BLaER1 (cell line): Measurements from ENCODE around the gene BMAL1.

Experiments
- H3K27ac ChIP-seq: shearing (Covaris generic); formaldehyde crosslinking; 2 replicates; pipeline ENCODE4 v1.8.1; 2022
- H3K27me3 ChIP-seq: shearing (Covaris generic); formaldehyde crosslinking; 2 replicates; pipeline ENCODE4 v1.8.1; 2022
- H3K36me3 ChIP-seq: shearing (Covaris generic); formaldehyde crosslinking; 2 replicates; pipeline ENCODE4 v1.8.1; 2022
- H3K4me1 ChIP-seq: shearing (Covaris generic); formaldehyde crosslinking; 2 replicates; pipeline ENCODE4 v1.8.1; 2022
- H3K4me2 ChIP-seq: shearing (Covaris generic); formaldehyde crosslinking; 2 replicates; pipeline ENCODE4 v1.8.1; 2022
- H3K4me3 ChIP-seq: shearing (Covaris generic); formaldehyde crosslinking; 2 replicates; pipeline ENCODE4 v1.8.1; 2022
- H3K9ac ChIP-seq: shearing (Covaris generic); formaldehyde crosslinking; 2 replicates; pipeline ENCODE4 v1.8.1; 2022
- H3K9me3 ChIP-seq: shearing (Covaris generic); formaldehyde crosslinking; 2 replicates; pipeline ENCODE4 v1.8.1; 2022
- H4K20me1 ChIP-seq: shearing (Covaris generic); formaldehyde crosslinking; 2 replicates; pipeline ENCODE4 v1.8.1; 2022
- Cebpa-rat ChIP-seq: shearing (Covaris generic); IDR thresholded peaks from 2 replicates; pipeline ENCODE4 v1.8.1; 2022

The BMAL1 gene

DNA sequence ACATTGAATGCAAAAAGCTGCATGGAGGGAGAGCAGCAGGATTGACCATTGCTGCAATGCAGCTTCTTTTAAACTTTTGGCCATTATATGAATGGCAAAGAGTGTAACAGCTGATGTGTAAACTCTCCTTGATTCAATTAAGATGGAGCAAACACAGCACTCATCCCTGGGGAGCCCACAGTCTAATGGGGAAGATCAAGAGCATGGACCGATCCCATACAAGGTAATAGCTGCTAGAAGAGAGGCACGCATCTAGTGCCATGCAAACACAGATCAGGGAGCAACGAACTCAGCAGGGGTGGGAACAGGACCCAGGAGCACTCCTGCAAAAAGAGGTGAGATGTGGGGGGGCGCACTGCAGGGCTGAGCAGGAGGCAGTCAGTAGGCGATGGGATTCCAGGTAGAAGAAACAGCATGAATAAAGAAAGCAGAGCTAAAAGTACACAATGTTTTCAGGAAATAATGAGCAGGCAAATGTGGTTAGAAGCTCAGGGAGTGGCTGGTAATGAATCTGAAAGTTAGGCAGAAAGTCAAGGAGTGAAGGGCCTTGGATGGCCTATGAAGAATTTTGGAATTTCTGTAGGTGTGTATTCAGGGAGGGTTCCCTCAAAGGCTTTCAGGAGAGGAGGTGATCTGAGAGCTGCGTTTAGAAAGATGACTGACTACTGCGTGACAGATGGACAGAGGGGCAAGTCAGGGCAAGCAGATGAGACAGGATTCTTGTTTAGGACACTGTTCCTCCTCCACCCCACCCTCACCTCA is 17.2 kb upstream of the BMAL1 start:
- Histone ChIP-seq H3K4me1 (no peaks in the 10 kb centered on the region), H3K27ac (no peak overlapping the region), H3K9ac (no peak overlapping the region), H3K4me2 (no peak overlapping the region), H3K9me3 (no peaks in the 10 kb centered on the region), H3K27me3 (no peaks in the 10 kb centered on the region), H4K20me1 (no peaks in the 10 kb centered on the region), H3K36me3 (no peaks in the 10 kb centered on the region), H3K4me3 (no peak overlapping the region)
- no peak for TF ChIP-seq Cebpa-rat

DNA sequence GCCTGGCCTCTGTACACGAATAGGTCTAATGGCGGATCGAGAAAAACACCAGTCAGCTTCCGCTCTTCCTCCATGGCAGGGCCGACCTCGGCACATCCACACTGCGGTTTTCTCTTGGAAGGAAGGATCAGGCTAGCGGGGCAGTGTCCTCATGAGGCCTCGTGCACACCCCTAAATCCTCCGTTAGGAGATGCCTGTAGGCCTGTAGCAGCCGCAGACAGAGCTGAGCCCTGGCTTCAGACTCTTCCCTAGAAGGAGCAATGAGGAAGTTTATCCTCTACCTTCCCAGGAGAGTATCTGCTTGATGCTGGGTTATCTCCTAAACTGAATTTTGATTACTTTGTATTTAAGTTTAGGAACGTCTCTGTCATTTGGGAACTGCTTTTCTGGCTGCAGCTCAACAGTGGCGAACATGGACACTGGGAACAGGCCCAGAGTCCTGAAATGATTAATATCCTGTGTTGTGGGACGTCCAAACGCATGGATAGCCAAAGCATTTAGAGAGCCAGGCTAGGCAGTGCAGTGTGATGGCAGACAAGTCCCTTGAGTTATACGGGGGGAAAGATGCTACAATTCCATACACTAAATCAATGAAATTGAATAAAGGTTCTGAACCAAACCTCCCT is 16.5 kb upstream of the BMAL1 start:
- H3K9me3 ChIP-seq = no peaks in the 10 kb centered on the region
- no peak for TF ChIP-seq Cebpa-rat
- H3K4me3 ChIP-seq = no peak overlapping the region
- no peaks in the 10 kb centered on the region for H3K36me3 ChIP-seq
- H3K4me2 ChIP-seq = no peak overlapping the region
- H4K20me1 ChIP-seq = no peaks in the 10 kb centered on the region
- H3K27me3 ChIP-seq = no peaks in the 10 kb centered on the region
- no peaks in the 10 kb centered on the region for H3K4me1 ChIP-seq
- H3K27ac ChIP-seq = no peak overlapping the region
- no peak overlapping the region for H3K9ac ChIP-seq

DNA sequence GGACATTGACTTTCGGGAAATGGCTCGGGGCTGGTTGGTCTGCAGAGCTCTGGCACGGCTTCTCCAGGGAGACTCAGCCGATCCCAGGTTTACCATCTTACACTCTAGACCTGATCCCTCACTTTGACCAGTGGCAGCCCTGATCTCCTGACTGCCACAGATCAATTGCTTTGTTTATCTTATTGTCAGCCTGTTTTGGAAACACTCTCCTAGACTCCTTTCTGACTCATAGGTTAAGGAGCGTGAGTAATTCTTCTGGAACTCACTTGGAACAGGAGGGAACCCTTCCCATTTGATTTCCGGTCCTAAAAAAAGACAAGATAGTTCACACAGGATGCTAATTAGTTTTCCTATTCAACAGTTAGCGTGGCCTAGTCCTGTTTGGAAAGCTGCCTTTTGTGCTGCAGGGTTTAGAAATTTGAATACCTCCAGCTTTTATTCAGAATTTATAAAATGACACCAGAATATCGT is 16.0 kb upstream of the BMAL1 start:
- Histone ChIP-seq H3K9me3 (no peaks in the 10 kb centered on the region), H3K27ac (no peak overlapping the region), H3K27me3 (no peaks in the 10 kb centered on the region), H3K4me1 (no peaks in the 10 kb centered on the region), H3K9ac (no peak overlapping the region), H3K4me3 (no peak overlapping the region), H3K36me3 (no peaks in the 10 kb centered on the region), H4K20me1 (no peaks in the 10 kb centered on the region), H3K4me2 (no peak overlapping the region)
- TF ChIP-seq Cebpa-rat = no peak

DNA sequence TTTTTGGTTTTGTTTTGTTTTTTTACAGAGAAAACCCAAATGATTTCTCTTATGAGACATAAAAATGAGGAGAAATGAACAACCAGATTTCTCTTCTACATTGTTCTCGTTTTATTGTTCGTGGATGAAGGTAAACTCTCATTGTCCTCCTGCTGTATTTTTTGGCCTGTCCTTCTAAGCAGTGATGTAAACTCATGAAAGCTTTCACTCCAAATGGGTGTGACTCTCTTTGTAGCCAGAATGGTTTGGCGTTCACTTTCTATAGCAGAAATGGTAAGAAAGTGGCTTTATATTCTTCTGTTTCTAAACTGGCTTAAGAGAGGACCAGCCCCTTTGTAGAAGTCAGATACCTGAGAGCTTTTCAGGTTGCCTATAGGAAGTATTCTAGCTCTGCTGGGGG is 15.5 kb upstream of the BMAL1 start:
- Histone ChIP-seq H3K4me1 (no peaks in the 10 kb centered on the region), H3K27me3 (no peaks in the 10 kb centered on the region), H3K4me3 (no peak overlapping the region), H3K9me3 (no peaks in the 10 kb centered on the region), H3K27ac (no peak overlapping the region), H3K4me2 (no peak overlapping the region), H3K9ac (no peak overlapping the region), H3K36me3 (no peaks in the 10 kb centered on the region), H4K20me1 (no peaks in the 10 kb centered on the region)
- TF ChIP-seq Cebpa-rat = no peak

DNA sequence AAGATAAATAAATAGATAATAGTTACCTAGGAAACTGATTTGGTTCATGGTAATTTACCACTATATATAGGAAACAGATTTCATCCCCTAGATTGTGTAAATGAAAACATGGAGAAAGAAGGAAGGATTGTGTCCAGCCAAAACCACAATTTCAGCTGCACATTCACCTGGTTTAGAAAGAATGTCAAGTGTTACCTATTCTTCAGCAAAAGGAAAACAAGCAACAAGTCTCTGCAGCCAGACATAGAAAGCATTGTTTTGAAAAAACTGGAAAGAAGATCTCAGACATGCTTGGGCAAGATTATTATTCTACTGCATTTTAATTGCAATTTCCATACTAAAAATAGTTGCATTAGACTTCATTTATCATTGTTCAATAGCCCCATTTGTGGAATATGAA is 8.8 kb upstream of the BMAL1 start:
- Histone ChIP-seq H3K4me1 (no peaks in the 10 kb centered on the region), H3K27me3 (no peaks in the 10 kb centered on the region), H4K20me1 (no peaks in the 10 kb centered on the region), H3K36me3 (no peaks in the 10 kb centered on the region), H3K4me3 (no peak overlapping the region), H3K9me3 (no peaks in the 10 kb centered on the region), H3K4me2 (no peak overlapping the region), H3K9ac (no peak overlapping the region), H3K27ac (no peak overlapping the region)
- no peak for TF ChIP-seq Cebpa-rat

DNA sequence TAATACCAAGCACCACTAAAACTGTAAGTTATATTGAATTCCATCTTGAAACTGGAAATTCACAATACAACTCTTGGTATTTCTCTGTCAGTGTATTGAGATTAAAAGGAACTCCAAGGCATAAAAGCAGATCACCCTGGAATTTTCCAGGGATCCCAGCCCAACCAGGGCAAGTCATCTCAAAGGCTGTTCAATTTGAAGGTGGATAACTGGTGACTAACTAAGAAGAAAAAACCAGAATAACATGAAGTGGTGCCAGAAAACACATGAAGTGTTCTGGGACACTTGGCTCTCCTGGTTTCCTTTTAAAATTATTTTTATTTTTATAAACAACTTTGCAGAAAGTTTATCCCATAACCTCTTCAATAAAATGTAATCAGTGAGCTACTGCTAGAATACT is 7.8 kb upstream of the BMAL1 start:
- H3K4me3 ChIP-seq = no peak overlapping the region
- no peak overlapping the region for H3K9ac ChIP-seq
- peaks cover under 1% of the 10 kb centered on the region; the same call in 1 of the 2 replicates for H3K27me3 ChIP-seq
- no peak for TF ChIP-seq Cebpa-rat
- no peak overlapping the region for H3K4me2 ChIP-seq
- H4K20me1 ChIP-seq = no peaks in the 10 kb centered on the region
- no peak overlapping the region for H3K27ac ChIP-seq
- H3K9me3 ChIP-seq = no peaks in the 10 kb centered on the region
- no peaks in the 10 kb centered on the region for H3K4me1 ChIP-seq
- no peaks in the 10 kb centered on the region for H3K36me3 ChIP-seq

DNA sequence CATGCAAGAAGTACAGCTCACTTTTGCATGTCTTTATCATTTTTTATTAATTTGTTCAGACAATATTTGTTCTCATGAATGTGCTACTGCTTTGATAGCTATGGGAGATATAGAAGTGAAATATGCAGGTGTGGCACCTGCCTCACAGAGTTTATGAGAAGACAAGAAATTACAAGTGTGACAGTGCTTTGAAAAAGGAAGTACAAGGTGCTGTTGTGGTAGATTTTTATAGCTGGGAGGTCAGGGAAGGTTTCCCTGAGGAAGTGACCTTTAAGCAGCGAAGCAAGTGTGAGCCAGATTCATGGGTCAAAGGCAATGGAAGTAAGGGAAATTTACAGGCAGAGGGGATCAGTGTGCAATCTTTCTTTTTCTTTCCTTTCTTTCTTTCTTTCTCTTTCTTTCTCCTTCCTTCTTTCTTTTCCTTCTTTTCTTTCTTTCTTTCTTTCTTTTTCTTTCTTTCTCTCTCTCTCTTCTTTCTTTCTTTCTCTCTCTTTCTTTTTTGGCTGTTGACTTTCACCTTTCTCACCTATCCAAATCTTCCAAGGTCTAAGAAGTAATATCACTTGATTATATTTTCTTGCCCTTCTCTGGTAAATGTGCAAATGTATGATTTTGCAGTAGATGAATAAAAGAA is 6.4 kb upstream of the BMAL1 start:
- Histone ChIP-seq H3K4me3 (no peak overlapping the region), H3K27ac (no peak overlapping the region), H3K9me3 (no peaks in the 10 kb centered on the region), H4K20me1 (no peaks in the 10 kb centered on the region), H3K36me3 (no peaks in the 10 kb centered on the region), H3K27me3 (peaks cover 12% of the 10 kb centered on the region; the same call in 1 of the 2 replicates), H3K4me2 (no peak overlapping the region), H3K4me1 (0 out of 2 replicates have a peak, but pooled peaks cover under 1% of the 10 kb centered on the region), H3K9ac (no peak overlapping the region)
- TF ChIP-seq Cebpa-rat = no peak

DNA sequence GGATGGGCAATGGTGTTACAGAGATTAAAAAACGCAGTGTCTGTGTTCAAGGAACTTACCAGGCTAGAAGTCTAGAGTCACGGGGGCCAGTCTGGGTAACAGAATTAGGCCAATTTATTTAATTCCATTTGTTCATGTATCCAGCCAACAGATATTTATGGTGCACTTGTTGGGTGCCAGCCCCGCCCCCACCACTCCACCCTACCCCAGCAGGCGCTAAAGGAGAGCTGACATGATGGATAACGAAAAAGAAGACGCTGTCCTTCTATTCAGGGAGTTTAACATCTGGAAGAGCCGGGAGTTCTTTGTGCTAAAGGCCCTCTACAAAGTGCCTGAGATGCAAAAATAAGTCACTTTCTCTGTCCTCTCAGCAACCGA is 1.1 kb upstream of the BMAL1 start:
- Histone ChIP-seq H3K27me3 (peaks cover 42% of the 10 kb centered on the region), H3K36me3 (no peaks in the 10 kb centered on the region), H3K4me3 (peak overlapping the region; percentile 95), H3K27ac (no peak overlapping the region), H3K9me3 (no peaks in the 10 kb centered on the region), H3K4me1 (peaks cover 40% of the 10 kb centered on the region), H3K4me2 (peak overlapping the region; percentile 91), H4K20me1 (peaks cover 36% of the 10 kb centered on the region), H3K9ac (peak overlapping the region; percentile 71; the same call in 1 of the 2 replicates)
- no peak for TF ChIP-seq Cebpa-rat

DNA sequence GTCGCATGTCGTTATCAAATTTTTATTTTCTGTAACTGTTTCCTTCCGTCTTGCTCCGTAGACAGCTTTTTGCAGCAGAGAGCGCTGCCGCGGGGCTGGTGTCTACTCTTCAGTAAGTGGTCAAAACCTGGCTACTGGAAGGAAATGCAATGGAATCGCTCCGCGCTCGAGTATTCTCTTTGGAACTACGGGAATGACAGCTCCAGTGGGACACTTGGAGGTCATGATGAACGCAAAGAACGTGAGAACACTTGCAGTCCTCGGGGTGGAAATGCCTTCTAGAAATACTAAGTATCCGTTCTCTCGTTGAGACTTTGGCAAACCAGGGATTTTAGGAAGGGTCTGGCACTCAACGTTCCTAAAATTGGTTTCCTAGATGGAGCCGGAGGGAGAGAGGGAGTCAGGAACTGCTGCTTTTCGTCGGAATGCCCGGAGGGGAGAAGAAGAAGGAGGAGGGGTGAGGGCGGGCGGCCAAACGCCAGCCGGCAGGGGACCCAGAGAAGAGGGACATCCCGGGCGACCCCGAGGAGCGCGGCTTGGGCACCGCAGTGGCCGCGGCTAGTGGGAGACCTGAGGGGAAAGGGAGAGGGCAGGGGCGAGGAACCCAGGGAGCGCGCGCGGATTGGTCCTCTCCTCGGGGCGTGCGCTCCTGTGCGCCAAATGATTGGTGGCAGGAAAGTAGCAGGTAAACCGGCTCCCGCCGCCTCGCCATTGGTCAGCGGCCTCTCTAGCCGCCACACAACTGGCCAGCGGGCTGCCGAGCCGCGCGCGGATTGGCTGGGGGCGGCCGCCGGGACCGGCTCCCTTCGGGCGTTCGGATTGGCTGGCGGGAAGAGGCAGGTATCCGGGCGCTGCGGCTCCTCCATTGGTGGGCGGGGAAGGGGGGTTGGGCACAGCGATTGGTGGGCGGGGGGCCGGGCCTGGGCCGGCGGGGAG is 490 bp upstream of the BMAL1 start:
- Histone ChIP-seq H3K27ac (peak overlapping the region; percentile 94), H4K20me1 (peaks cover 42% of the 10 kb centered on the region), H3K36me3 (no peaks in the 10 kb centered on the region; the same call in 1 of the 2 replicates), H3K4me2 (peak overlapping the region; percentile 91), H3K9ac (peak overlapping the region; percentile 71), H3K9me3 (no peaks in the 10 kb centered on the region), H3K4me3 (peak overlapping the region; percentile 95), H3K4me1 (peaks cover 40% of the 10 kb centered on the region), H3K27me3 (peaks cover 42% of the 10 kb centered on the region)
- no peak for TF ChIP-seq Cebpa-rat
